HG02884 (cell line): ENCODE data around the gene ASIC2.

Source experiments
- ATAC-seq: cut with Tn5 transposase; IDR thresholded peaks from one replicate; pipeline ENCODE4 v1.9.1; 2021; ENCODE audit warnings: mild to moderate bottlenecking, moderate library complexity; ENCODE audit not compliant: unreplicated experiment

ASIC2 gene

DNA sequence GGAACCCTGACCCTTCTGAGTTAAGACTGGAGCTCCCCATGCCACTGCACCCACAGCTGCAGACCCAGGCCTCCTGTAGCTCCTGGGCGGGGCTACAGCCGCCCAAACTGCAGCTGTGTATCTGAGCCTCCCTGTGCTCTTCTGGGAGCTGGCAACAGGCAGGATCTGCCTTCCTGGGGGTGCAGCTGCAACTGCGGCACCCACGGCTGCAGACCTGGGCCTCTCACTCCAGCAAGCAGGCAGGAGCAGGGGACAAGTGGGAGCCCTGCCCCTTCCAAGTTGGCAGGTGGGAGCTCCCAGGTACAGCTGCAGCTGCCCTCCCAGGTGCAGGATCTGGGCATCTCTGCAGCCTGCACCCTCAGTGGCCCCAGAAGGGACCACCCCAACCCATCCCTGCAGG lies 259.9 kb downstream of the ASIC2 start:
- ATAC-seq: no peak

DNA sequence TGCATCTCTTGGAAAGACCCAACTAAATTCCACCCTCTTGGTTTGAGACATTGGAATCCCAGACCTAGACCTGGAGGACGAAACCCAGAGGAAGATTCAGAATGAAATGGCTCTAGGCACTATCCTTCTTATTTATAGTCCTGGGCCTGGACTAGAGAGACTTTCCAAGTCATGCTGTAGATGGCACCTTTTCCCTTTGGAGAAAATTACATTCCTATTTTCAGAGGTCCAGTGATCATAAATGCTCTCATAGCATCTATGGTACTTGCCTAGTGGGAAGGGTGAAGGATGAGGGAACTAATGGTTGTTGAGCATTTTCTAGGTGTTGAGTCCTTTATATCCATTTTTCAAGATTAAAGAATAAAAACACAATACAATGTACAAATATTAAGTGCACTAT lies 264.3 kb downstream of the ASIC2 start:
- no peak for ATAC-seq

DNA sequence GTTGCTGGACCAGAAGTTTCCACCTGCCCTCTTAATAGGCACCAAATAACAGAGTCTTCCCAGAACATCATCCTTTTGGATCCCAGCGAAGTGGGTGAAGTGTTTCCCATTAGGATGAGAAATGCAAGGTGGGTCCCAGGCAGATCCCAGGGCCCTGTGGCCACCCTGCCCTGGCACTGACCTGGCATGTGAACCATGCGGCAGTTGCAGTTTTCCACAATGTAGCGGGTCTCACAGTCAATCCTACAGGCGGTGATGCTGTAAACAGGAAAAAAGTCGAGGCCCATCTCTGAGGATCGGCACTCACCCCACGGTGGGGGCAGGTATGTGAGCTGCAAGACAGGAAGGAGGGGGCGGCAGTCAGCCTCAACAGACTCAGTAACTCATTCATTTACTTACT lies 265.0 kb downstream of the ASIC2 start:
- ATAC-seq: no peak

DNA sequence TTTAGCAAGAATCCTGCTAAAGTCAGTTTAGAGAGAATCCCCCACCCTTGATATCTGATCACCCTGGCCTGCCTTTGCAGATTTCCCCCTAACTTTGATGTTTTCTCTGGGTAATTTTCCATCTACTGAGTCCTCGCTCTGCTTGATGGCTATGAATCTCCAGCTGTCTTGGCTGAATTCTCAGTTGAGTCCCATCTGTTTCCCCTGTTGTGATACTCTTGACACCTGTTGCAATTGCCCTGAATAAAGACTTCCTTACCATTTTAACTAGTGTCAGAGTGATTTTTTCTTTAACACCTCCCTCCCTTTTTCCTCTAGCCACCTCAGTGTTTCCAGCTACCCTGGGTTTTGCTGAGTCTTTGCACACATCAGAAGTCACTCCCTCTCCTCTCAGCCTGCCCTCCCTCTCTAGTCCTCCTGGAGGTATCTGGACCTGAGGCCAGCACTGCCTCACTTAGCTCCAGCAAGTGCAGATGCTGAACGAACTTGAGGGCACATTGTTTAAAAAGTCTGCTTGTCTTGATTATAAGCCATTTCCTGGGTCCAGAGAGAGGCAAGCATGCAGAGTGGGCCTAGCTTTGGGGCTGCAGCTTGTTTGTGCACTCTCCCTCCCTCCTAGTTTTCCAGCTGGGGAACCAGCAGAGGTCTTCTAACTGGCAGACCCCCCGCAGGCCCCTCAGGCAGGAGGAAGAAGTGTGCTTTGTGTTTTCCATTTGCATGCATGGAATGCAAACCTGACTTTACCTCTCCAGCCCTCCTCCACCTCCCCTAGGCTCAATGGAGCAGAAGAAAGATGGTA lies 268.2 kb downstream of the ASIC2 start:
- no peak for ATAC-seq

DNA sequence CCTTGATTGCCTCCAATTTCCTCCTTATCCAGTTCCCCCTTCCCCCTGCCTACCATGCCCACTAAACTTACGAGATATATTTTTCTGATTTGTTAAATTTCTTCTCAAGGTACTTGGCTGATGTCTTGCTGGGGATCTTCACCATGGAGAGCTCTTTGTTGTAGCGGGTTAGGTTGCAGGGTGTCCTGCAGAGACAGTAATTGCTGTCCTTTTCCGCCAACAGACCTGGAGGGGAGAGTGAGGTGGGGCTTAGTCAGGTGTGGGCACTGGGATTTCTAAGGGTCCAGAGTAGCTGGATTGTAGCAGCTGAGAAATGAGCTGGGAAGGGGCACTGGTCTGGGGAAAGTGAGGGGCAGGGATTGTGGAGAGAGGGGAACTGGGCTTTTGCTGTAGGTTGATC lies 269.3 kb downstream of the ASIC2 start:
- no peak for ATAC-seq

DNA sequence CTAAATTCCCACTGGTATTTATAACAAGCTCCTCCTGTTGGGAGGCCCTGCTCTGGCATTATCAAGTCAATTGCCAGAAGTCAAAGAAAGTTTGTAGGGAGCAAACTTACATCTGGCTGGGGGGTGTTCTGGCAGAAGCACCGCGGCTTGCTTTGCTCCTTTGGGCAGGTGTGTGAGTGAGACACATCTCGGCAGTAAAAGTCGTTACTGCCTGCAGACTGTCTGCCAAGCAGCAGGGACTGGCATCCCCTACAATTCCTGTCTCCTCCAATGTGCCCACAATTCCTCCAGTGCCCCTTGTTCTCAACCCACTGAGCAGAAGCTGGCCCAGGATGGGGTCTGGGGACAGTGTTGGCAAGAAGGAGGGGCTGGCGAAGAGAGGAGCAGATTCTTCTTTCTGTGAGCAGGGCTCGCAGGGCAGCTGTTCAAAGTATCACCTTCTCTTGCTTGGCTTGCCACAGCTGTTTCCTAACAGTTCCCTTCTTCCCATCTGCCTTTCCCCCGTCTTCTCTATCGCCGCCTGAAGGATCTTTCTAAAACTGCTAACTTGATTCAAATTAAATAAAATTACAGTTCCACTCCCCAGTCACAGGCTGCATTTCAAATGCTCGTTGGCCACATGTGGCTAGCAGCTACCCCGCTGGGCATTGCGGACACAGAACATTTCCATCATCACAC lies 271.2 kb downstream of the ASIC2 start:
- ATAC-seq: no peak

DNA sequence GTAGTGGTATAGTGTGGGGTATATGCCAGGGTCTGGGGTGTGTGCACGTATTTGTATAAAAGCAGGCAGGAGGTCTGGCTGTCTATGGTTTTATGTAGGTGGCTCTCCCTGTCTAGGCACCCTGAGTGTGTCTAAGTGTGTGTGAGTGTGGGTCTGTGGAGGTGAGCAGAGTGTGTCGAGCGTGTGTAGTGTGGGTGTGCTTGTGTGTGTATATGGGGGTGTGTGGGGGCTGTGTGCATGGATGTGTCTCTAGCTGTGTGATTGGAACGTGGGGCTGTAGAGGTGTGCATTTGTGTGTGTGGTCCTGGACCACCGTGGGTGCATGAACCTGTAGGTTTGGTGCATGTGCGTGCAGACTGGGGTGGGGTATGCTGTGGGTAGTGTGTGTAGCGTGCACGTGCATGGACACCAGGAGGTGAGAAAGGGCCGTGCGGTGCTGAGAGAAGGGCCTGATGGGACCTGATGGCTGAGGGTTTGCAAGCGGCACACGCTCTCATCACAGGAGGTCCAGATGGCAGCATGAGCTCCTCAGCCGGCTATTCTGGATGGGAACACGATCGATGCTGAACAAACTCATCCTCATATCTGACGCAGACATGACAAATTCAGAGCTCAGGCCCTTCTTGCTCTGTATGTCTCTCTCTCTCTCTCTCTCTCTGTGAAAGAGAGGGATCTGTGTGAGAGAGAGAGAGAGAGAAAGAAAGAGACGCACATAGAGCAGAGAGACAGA lies 273.8 kb downstream of the ASIC2 start:
- ATAC-seq: no peak

DNA sequence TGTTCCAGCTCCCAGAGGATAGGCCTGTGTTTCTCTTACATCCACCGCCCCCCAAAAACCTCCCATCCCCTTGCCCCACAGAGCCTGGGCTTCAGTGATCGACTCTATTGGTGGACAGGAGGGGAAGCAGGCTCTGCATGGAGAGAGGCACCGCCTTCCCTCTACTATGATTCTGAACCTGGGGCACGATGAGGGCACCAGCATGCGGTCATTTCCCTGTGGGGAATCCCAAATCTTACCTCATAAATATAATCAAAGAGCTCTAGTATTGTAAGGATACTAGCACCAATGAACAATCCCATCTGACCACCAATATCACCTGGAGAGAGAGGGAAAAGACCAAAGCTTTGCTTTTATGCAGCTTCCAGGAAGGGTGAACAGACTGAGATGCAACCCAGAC lies 275.7 kb downstream of the ASIC2 start:
- ATAC-seq: no peak

DNA sequence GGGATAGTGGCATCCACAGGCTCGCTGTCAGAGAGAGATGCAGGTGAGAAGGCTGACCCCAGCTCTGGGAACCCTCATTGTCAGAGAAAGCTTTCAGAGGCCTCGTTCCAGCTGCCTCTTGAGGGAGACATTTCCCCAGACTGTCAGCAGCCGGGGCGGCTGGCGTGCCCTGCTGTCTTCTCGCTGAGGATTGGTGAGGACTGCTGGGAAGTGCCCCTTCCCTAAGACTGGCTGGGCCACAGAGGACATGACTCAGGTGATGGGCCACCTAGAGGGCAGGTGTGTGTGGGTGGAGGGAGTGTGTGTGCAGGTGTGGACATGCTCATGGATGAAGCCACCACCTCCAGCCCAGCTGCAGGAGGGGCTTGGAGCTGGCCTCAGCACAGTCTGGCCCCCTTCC lies 276.2 kb downstream of the ASIC2 start:
- no peak for ATAC-seq

DNA sequence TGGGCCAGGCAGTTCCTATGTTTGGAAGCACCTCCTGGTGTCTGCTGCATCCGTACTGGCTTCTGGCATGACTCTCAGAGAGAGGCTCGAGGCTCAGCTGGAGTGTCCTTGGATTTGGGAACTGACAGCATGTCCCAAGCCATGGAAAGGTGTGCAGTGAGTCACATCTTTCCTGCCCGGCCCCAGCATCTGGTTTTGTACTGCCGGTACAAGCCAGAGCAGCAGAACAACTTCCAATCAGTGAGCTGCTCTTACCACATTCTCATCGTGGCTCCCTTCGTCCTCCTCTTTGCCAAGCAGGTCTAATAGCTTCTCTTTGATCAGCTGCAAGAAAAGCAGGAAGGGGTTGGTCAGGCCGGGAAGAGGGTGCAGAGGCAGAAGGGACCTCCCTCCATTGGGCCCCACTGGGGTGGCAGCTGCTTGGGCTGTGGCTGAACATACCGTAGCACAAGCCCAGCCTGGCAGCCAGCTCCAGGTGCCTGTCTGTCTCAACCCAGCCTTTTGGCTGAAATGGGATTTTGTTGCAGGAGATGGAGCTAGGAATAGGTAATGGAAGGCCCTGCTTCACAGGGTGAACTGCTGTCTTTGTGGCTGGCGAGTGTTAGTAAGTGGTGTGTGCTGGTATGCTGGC lies 277.3 kb downstream of the ASIC2 start:
- ATAC-seq: no peak

DNA sequence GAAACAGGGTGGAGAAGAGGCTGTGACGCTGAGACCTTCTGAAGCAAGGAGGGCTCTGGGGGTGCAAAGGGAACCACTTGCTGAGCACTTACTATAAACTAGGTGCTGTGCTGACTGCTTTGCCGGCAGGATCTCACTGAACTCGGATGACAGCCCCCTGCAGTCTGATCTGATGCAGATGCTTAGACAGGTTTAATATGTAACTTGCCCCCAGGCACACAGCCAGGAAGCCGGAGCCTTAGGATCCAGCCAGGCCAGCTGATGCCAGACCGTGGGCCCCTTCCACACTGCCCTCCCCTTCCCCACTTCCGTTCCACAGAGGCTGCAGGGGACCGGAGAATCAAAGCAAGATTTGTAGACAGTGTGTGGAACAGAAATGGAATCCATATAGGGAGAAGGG lies 278.3 kb downstream of the ASIC2 start:
- no peak for ATAC-seq

DNA sequence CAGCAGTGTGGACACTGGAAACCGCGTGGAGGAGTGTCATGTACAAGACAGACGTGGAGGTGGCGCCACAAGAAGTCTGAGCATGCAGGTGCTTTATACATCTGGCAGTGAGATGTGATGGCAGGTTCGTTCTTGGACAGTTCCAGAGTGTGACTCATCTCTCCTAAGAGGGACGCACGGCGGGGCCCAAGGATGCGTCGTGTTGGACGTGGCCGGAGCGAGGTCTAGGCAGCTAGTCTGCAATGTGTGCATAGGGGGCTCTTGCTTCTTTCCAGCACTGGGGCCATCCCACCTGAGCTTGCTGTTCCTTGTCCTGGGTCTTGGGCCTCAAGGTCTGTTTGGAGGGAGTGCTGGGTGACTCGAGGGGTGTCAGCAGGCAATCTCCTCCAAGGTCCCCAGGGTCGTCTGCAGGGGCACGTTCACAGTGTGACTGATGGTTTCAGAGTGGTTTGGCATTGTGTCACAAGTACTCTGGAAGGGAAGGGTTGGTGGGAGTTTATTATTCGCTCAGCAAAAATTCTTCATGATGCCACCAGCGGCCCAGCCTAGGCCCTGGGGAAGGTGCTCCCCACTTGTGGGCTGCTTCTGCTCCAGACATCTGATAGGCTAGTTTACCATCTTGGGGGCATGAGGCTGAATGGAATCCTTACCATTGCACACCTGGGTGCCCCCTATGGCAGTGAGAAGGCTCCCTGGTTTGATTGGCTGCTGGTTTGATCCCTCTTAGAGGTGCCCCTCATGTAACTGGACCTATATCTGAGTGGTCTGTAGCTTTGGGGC lies 279.3 kb downstream of the ASIC2 start:
- no peak for ATAC-seq

DNA sequence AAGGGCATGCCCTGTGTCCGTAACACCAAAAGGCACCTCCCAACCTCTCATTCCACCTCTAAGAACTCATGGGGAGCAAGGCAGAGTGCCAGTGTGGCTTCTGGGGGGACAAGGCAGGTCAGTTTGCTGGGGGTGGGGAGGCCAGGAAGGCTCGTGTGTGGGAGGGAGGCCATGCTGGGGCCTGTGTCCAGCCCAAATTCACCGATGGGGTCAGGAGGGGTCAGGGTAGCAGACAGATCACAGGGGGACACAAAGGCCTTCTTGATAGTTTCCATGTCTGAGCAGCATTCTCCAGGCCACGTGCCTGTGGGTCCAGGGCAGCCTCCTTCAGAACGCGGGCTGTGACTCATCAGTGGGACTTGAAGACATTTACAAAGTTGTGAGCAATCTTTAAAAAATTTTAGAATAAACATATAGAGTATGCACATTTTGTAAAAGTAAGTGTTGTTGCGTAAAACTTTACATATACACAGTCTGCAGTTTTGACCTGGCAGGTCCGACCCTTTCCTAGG lies 280.5 kb downstream of the ASIC2 start:
- ATAC-seq: no peak

DNA sequence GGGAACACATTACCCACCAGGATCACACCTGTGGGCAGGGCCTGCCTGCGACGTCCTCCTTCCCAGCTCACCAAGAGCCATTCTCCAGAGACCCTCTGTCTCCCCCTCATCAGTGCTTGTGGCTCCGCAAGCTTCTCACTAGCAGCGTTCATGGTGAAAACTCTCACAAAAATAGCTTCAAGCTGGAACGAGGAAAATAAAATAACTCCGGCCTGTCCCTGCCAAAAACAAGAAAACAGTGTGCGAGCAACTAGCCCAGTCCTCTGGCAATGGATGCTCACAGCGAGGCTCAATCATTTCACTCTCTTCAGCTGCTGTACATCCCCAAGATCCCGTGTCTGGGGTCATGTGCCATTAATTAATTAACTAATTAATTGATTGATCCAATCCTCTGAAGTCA lies 283.5 kb downstream of the ASIC2 start:
- no peak for ATAC-seq

DNA sequence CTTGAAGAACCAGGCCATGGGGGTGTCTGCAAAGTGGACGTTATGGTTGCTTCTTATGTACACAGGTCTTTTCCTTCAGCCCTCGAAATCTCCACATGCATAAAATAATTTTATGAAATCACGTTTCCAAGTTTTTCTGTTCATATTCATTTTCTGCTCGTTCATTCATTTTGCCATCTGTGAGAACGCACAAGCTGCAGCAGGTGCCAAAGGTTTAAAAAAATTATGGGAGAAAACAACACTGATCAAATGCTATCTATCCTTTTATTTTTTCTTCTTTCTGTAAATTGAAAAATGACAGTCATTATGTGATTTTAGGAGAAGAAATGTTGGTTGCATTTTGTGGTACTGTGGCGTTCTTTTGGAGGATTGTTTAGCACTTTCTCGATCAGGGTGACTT lies 285.9 kb downstream of the ASIC2 start:
- no peak for ATAC-seq

DNA sequence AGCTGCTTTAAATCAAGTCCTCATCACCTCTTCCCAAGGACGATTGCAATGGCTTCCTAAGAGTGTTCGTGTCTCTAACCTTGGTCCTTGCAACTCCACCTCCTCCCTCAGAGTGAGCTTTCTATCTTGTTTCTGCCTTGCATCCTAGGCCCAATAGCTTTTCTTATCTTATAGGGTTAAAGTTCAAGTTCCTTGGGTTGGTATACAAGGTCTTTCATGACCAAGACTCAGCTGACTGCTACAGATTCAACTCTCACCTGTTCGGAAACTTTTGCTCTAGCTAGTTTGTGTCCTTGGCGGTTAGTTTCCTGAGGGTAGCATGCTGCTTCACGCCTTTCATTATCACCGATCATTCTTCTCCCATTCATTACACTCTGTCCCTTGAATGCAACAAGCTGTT lies 290.8 kb downstream of the ASIC2 start:
- ATAC-seq: no peak

DNA sequence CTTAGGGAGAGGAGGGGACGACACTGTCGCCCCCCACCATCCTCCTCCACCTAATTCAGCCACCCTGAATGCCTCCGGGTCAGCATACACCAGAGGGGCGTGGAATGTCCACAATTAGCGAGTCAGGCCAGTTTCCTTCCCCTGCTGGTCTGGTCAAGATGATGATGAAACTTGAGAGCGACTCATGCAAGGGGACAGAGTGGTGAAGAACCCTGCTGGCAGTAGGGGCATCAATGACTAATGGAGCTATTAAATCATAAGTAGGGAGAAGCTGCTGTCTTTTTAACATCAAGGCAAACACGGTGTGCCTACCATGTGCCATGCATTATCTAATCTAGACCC lies 294.2 kb downstream of the ASIC2 start:
- ATAC-seq: no peak

DNA sequence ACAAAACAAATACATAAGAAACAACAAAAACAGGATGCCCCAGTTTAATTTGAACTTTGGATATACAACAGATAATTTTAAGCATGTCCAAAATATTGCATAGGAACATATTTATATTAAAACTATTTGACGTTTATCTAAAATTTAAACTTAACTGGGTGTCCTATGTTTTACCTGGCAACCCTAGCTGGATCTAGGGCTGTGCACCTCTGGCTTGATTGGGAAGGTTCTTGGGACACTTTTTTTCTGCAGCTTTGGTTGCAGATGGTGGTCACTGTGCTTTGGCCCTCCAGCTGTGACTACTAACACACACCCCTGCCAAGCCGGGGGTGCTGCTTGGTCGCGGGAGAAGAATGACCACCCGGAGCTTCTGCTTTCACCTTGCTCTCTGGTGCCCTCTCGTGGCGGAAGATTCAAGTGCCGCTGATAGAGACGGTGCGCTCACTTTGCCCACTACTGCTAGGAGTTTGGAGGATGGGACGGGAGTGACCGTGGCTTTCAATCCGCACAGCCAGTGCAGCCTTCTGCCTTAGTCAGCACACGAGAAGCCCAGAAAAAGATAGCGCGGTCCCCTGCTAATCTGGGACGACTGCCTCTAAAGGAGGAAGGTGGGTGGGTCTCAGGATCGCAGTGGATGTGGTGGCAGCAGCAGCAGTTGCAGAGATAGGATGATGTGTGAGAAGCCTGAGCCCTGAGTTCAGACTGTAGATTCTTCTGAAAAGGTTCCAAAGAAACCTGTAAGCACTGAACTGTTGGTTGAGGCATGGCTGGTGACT lies 294.8 kb downstream of the ASIC2 start:
- ATAC-seq: no peak

DNA sequence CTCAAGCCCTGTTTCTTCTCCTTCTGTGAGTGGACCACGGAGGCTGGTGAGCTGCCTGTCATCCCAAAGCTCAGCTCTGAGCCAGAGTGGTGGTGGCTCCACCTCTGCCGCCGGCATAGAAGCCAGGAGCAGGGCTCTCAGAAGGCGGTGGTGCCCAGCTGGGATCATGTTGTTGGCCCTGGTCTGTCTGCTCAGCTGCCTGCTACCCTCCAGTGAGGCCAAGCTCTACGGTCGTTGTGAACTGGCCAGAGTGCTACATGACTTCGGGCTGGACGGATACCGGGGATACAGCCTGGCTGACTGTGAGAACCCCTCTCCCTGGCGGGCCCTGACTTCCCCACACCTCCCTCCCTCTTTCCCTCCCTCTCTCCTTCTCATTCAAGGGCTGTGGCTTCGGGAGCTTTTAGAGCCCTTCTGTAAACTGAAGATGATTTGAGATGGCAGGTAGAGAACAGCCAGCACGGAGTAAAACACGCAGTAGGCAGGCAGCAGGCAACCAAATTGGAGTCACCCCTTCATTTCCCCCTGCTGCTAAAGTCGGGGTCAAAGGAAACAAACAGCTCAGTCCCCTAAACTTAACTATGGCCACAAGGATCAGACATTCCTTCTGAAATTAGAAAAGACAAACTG lies 297.6 kb downstream of the ASIC2 start:
- ATAC-seq: no peak
